ENCODE data around the gene CORO2B. TPM values are rescaled to one million over a fixed set of nuclear protein-coding genes. Genes with fewer than 3 reads are reported as not detected.

CORO2B gene
- total and polyA plus RNA-seq, 2 of the 4 experiments (the other 2 are of a cell fraction): 9.3 to 39.3 TPM

GRCh38 chr15:68696414-68697363, 117.9 kb downstream of the CORO2B start:
- H3K9me3 ChIP-seq (ENCODE audit: control insufficient read depth, insufficient read depth, low read length): no peaks in the 10 kb centered on the region
- no peak overlapping the region for H4K91ac ChIP-seq (ENCODE audit: insufficient read depth, low read depth, low read length)
- no peak overlapping the region for H3K27ac ChIP-seq (ENCODE audit: insufficient read depth, low read length)
- H3K14ac ChIP-seq (replicated peaks; ENCODE audit: low read depth, low read length): no peak overlapping the region
- in situ Hi-C loops (cut with MboI; ENCODE audit: low sequenced_read_pairs) (no loop called here), dilution Hi-C loops (cut with HindIII; ENCODE audit: low sequenced_read_pairs, unreplicated experiment) (no loop called here), intact Hi-C loops (cut with micrococcal nuclease) (no loop called here)
- no peak for TF ChIP-seq RAD21 (IDR thresholded peaks at IDR 0.05; ENCODE audit: low read length)
- TF ChIP-seq BHLHE40 (IDR thresholded peaks at IDR 0.05; ENCODE audit: low read depth, low read length): peak; percentile 13; the same call in 1 of the 2 replicates
- TF ChIP-seq POLR2A (IDR thresholded peaks at IDR 0.05; ENCODE audit: low read depth, low read length): no peak
- TF ChIP-seq SMC3 (IDR thresholded peaks at IDR 0.05; ENCODE audit: low read depth, low read length): no peak
- no peak for TF ChIP-seq CEBPB (IDR thresholded peaks at IDR 0.05; ENCODE audit: low read depth, low read length)
- TF ChIP-seq CHD1 (IDR thresholded peaks at IDR 0.05; ENCODE audit: low read depth, low read length): no peak
- TF ChIP-seq MAFK (IDR thresholded peaks at IDR 0.05; ENCODE audit: low read depth, low read length): no peak
- no peak for TF ChIP-seq MAZ (IDR thresholded peaks at IDR 0.05; ENCODE audit: borderline replicate concordance, low read depth, low read length)
- TF ChIP-seq RCOR1 (IDR thresholded peaks at IDR 0.05; ENCODE audit: insufficient replicate concordance, low read length): no peak
- H3K9ac ChIP-seq (ENCODE audit: low read depth, low read length): no peak overlapping the region
- H2AFZ ChIP-seq (replicated peaks; ENCODE audit: low read length, poor library complexity): peak overlapping the region; percentile 65
- ChIA-PET CTCF (no interaction called here), POLR2A (ENCODE audit: unreplicated experiment) (no interaction called here)
- H4K5ac ChIP-seq (ENCODE audit: low read depth, low read length): no peak overlapping the region
- H3K23ac ChIP-seq (ENCODE audit: low read depth, low read length): no peak overlapping the region
- WGBS, 2 experiments (ENCODE audit: extremely low coverage in 2 of 2, insufficient read length in 1 of 2): 82 to 100% methylated on average over 2 to 3 of the region's 8 CpGs
- H2AK9ac ChIP-seq (replicated peaks; ENCODE audit: low read depth, low read length, poor library complexity): peak overlapping the region; percentile 1
- no peak overlapping the region for H2BK15ac ChIP-seq (ENCODE audit: low read depth, low read length)
- peaks cover 0 to 2% of the 10 kb centered on the region in 2 experiments; a peak in 1 of 4 replicates for H3K79me1 ChIP-seq (ENCODE audit: low read depth in 1 of 2, low read length in 2 of 2)
- H3K27me3 ChIP-seq (ENCODE audit: control insufficient read depth, insufficient read depth, low read length): no peaks in the 10 kb centered on the region
- no peak overlapping the region for H2BK120ac ChIP-seq (ENCODE audit: low read depth, low read length)
- no peak overlapping the region for H2BK5ac ChIP-seq (ENCODE audit: low read depth, low read length, poor library complexity, severe bottlenecking)
- H4K20me1 ChIP-seq (ENCODE audit: insufficient read depth, low read length): no peaks in the 10 kb centered on the region
- H3K36me3 ChIP-seq (ENCODE audit: control insufficient read depth, insufficient read depth, low read length): no peaks in the 10 kb centered on the region
- BruUV-seq (replicated peaks): no TSS peak
- no peak overlapping the region for H4K8ac ChIP-seq (ENCODE audit: low read depth in 2 of 2, low read length in 2 of 2)
- ATAC-seq (ENCODE audit: low read depth) (peak; percentile 53), DNase-seq (peak; percentile 26)
- 0 out of 2 replicates have a peak overlapping the region, but pooled peaks have one; percentile 2 for H3K18ac ChIP-seq (ENCODE audit: low read depth, low read length)
- H2AK5ac ChIP-seq (ENCODE audit: low read depth, low read length): no peak overlapping the region
- H3K56ac ChIP-seq (ENCODE audit: extremely low read depth, insufficient read depth, low read length): no peak overlapping the region
- no peak overlapping the region for H3K4ac ChIP-seq (ENCODE audit: low read depth, low read length)
- no peak overlapping the region for H2BK20ac ChIP-seq (ENCODE audit: low read depth, low read length)
- peaks cover 14% of the 10 kb centered on the region for H3K9me1 ChIP-seq (ENCODE audit: insufficient read depth, low read length)
- H3K4me2 ChIP-seq (ENCODE audit: low read depth, low read length): no peak overlapping the region
- peaks cover 5% of the 10 kb centered on the region; the same call in 1 of the 2 replicates for H3K4me1 ChIP-seq (ENCODE audit: control insufficient read depth, insufficient read depth, low read length)
- H3K4me3 ChIP-seq (ENCODE audit: insufficient read depth, low read depth, low read length): no peak overlapping the region
